ENCODE measurements around the gene DIP2B. TPM values are rescaled to one million over a fixed set of nuclear protein-coding genes. Genes with fewer than 3 reads are reported as not detected.
A peak's percentile ranks its signal among the peaks of the same experiment; 100 is the strongest.

DIP2B gene
- total RNA-seq, 2 experiments from 2014 or later: 21.2 to 23.7 TPM

DNA sequence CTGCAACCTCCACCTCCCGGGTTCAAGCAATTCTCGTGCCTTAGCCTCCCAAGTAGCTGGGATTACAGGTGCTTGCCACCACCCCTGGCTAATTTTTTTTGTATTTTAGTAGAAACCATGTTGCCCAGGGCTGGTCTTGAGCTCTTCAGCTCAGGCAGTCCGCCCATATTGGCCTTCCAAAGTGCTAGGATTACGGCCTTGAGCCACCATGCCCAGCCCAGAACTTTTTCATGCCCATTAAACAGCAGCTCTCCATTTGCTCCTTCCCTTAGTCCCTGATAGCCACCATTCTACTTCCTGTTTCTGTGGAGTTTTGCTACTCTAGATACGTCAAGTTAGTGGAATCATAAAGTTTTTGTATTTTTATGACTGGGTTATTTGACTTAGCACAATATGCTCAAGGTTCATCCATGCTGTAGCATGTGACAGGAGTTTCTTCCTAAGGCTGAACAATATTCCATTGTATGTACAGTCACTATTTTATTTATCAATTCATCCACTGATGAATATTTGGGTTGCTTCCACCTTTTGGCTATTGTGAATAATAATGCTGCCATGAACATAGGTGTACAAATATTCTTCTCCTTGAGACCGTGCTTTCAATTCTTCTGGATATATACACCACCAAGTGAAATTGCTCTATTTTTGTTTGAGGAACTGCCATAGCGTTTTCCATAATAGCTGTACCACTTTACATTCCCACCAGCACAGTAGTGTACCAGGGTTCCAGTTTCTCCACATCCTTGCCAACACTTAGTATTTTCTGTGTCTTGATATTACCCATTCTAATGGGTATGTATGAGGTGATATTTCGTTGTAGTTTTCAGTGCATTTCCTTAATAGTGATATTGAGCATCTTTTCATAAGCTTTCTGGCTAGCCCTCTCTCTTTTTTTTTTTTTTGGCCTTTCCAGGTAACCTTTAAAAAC lies 274.1 kb downstream of the DIP2B start:
- no peaks in the 10 kb centered on the region for H3K9me3 Mint-ChIP-seq
- H3K27ac Mint-ChIP-seq: no peak overlapping the region
- no peak for ATAC-seq
- ChIA-PET POLR2A (interaction anchor here (0.6 to 1.5 kb wide), 4 partner anchors 9 to 268 kb away, joined by 3 read pairs; no protein-coding TSS in a partner anchor), CTCF (interaction anchor here (0.6 to 1.5 kb wide), 3 partner anchors 13 to 473 kb away, joined by 3 read pairs; no protein-coding TSS in a partner anchor)
- peaks cover 18% of the 10 kb centered on the region for H3K4me1 Mint-ChIP-seq (ENCODE audit: low read depth)
- DNase-seq: no peak
- no peak overlapping the region for H3K4me3 Mint-ChIP-seq
- peaks cover 8% of the 10 kb centered on the region for H3K36me3 Mint-ChIP-seq (ENCODE audit: low read depth)
- no peaks in the 10 kb centered on the region for H3K27me3 Mint-ChIP-seq
- intact Hi-C loops (cut with micrococcal nuclease): no loop called here
- TF ChIP-seq, protein P1, sequence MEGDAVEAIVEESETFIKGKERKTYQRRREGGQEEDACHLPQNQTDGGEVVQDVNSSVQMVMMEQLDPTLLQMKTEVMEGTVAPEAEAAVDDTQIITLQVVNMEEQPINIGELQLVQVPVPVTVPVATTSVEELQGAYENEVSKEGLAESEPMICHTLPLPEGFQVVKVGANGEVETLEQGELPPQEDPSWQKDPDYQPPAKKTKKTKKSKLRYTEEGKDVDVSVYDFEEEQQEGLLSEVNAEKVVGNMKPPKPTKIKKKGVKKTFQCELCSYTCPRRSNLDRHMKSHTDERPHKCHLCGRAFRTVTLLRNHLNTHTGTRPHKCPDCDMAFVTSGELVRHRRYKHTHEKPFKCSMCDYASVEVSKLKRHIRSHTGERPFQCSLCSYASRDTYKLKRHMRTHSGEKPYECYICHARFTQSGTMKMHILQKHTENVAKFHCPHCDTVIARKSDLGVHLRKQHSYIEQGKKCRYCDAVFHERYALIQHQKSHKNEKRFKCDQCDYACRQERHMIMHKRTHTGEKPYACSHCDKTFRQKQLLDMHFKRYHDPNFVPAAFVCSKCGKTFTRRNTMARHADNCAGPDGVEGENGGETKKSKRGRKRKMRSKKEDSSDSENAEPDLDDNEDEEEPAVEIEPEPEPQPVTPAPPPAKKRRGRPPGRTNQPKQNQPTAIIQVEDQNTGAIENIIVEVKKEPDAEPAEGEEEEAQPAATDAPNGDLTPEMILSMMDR (IDR thresholded peaks at IDR 0.05): no peak

DNA sequence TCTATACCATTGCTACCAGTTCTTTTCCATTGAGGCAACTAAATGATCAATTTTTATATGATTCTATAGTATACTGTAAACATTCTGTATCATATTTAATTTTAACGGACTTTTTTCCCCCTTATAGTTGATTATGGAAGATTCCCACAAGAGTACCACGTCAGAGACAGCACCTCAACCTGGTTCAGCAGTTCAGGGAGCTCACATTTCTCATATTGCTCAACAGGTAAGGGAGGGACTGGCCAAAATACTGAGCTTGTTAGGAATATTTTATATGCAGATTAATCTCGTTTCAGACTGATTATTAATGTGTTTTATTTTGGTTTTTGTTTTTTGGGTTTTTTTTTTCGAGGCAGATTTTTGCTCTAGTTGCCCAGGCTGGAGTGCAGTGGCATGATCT lies 275.2 kb downstream of the DIP2B start:
- Mint-ChIP-seq H3K9me3 (no peaks in the 10 kb centered on the region), H3K27me3 (no peaks in the 10 kb centered on the region), H3K36me3 (ENCODE audit: low read depth) (peaks cover 15% of the 10 kb centered on the region), H3K4me3 (no peak overlapping the region), H3K27ac (no peak overlapping the region), H3K4me1 (ENCODE audit: low read depth) (peaks cover 24% of the 10 kb centered on the region)
- CTCF ChIA-PET: interaction anchor here (0.9 kb wide), 1 partner anchor 15 kb away, joined by 3 read pairs; no protein-coding TSS in a partner anchor
- no peak for DNase-seq
- intact Hi-C loops (cut with micrococcal nuclease): no loop called here
- TF ChIP-seq, protein P1 (IDR thresholded peaks at IDR 0.05): no peak
- ATAC-seq: no peak
- POLR2A ChIA-PET: interaction anchor here (1.4 kb wide), 1 partner anchor 29 kb away, joined by 3 read pairs; no protein-coding TSS in a partner anchor

DNA sequence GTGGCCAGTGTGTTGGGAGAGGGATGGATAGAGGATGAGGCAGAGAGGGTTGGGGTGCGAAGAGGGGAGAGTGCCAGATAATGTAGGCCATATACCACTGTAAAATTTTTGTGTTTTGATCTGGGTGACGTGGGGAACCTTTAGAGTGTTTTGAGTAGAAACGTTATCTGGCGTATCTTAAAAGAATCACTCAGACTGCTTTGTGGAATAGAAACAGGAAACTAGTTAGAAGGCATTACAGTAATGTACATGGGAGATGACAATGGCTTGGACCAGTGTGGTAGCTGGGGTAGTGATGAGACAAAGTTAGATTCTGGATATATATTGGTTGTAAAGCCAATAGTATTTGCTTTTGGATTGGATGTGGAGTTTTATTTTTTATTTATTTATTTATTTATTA lies 279.7 kb downstream of the DIP2B start:
- TF ChIP-seq, protein P1 (IDR thresholded peaks at IDR 0.05): no peak
- peaks cover 12% of the 10 kb centered on the region for H3K4me1 Mint-ChIP-seq (ENCODE audit: low read depth)
- intact Hi-C loops (cut with micrococcal nuclease): no loop called here
- H3K4me3 Mint-ChIP-seq: no peak overlapping the region
- H3K27me3 Mint-ChIP-seq: no peaks in the 10 kb centered on the region
- H3K36me3 Mint-ChIP-seq (ENCODE audit: low read depth): peaks cover 36% of the 10 kb centered on the region
- ChIA-PET POLR2A (interaction anchor here (0.7 kb wide), 1 partner anchor 43 kb away, joined by 3 read pairs; no protein-coding TSS in a partner anchor), CTCF (no interaction called here)
- no peaks in the 10 kb centered on the region for H3K9me3 Mint-ChIP-seq
- H3K27ac Mint-ChIP-seq: peak overlapping the region; percentile 29
- DNase-seq (no peak), ATAC-seq (no peak)

DNA sequence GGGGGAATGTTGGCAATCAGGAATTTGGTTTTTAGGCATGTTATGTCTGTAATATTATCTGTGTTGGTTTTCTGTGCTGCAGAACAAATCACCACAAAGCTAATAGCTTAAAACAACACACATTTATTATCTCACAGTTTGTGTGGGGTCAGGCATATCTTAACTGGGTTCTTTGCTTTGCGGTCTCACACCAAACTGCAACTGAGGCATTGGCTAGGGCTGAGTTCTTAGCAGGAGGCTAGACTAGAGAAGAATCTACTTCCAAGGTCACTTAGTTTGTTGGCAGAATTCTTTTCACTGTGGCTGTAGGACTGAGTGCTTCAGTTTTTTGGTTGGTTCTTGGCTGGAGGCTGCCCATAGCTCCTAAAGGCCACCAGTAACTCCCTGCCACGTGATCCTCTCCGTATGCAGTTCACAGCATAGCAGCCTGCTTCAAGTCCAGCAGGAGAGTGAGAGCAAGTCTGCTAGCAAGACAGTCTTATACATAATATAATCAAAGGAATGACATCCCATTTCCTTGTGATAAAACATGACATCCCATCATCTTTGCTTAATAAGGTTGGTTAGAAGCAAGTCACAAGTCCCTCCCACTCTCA lies 280.7 kb downstream of the DIP2B start:
- Mint-ChIP-seq H3K4me3 (no peak overlapping the region), H3K27ac (no peak overlapping the region), H3K4me1 (ENCODE audit: low read depth) (peaks cover 13% of the 10 kb centered on the region), H3K9me3 (no peaks in the 10 kb centered on the region), H3K27me3 (no peaks in the 10 kb centered on the region), H3K36me3 (ENCODE audit: low read depth) (peaks cover 34% of the 10 kb centered on the region)
- DNase-seq: no peak
- ATAC-seq: no peak
- TF ChIP-seq, protein P1 (IDR thresholded peaks at IDR 0.05): no peak
- ChIA-PET CTCF (interaction anchor here (2.2 kb wide), 1 partner anchor 20 kb away, joined by 7 read pairs; no protein-coding TSS in a partner anchor), POLR2A (interaction anchor here (0.6 kb wide), 1 partner anchor 10 kb away, joined by 3 read pairs; no protein-coding TSS in a partner anchor)
- intact Hi-C loops (cut with micrococcal nuclease): no loop called here

All from activated CD8-positive, alpha-beta T cell treated with anti-CD3 and anti-CD28 coated beads for 36 hours (primary cell).